B cell (primary cell): ENCODE data around the gene TERB1.

Source experiments
- EZH2 ChIP-seq: IDR thresholded peaks from 2 replicates; pipeline ENCODE4 v1.6.1; 2012; ENCODE audit warnings: borderline replicate concordance, low read depth, mild to moderate bottlenecking, moderate library complexity, low read length; ENCODE audit not compliant: insufficient read depth, poor library complexity, severe bottlenecking
- TF ChIP-seq, protein P1 (sequence below): fragments of 200-600 bp; IDR thresholded peaks from one replicate; pipeline ENCODE4 v1.8.0; 2022; ENCODE audit warnings: antibody characterized with exemption, mild to moderate bottlenecking

DNA sequence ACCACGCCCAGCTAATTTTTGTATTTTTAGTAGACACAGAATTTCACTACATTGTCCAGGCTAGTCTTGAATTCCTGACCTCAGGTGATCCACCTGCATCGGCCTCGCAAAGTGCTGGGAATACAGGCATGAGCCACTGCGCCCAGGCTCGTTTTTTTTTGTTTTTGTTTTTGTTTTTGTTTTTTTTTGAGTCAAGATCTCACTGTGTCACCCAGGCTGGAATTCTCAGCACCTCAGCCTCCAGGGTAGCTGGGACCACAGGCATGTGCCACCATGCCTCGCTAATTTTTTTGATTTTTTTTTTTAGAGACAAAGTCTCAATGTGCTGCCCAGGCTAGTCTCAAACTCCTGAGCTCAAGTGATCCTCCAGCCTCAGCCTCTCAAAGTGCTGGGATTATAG lies 87.3 kb downstream of the TERB1 start:
- TF ChIP-seq, protein P1, sequence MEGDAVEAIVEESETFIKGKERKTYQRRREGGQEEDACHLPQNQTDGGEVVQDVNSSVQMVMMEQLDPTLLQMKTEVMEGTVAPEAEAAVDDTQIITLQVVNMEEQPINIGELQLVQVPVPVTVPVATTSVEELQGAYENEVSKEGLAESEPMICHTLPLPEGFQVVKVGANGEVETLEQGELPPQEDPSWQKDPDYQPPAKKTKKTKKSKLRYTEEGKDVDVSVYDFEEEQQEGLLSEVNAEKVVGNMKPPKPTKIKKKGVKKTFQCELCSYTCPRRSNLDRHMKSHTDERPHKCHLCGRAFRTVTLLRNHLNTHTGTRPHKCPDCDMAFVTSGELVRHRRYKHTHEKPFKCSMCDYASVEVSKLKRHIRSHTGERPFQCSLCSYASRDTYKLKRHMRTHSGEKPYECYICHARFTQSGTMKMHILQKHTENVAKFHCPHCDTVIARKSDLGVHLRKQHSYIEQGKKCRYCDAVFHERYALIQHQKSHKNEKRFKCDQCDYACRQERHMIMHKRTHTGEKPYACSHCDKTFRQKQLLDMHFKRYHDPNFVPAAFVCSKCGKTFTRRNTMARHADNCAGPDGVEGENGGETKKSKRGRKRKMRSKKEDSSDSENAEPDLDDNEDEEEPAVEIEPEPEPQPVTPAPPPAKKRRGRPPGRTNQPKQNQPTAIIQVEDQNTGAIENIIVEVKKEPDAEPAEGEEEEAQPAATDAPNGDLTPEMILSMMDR: no peak
- no peak for TF ChIP-seq EZH2
